ENCODE results near the gene RBM15B. TPM values are rescaled to one million over a fixed set of nuclear protein-coding genes. Genes with fewer than 3 reads are reported as not detected.

RBM15B gene
- total and polyA plus RNA-seq, 2 experiments from 2014 or later = 16.3 to 57.9 TPM

GRCh38 chr3:51380601-51381332 lies 10.3 kb upstream of the RBM15B start (continued):
- TF ChIP-seq REST (IDR thresholded peaks at IDR 0.05; ENCODE audit: unreplicated experiment) (no peak), JUNB (IDR thresholded peaks at IDR 0.05; ENCODE audit: unreplicated experiment) (no peak)

- peaks cover 5% of the 10 kb centered on the region for H3F3A ChIP-seq (replicated peaks; ENCODE audit: low read depth)
- H3K4me2 ChIP-seq = no peak overlapping the region
- peaks cover 21% of the 10 kb centered on the region for H3K4me1 ChIP-seq (ENCODE audit: insufficient read depth)
- H4K20me1 ChIP-seq (replicated peaks; ENCODE audit: insufficient read depth) = peaks cover 7% of the 10 kb centered on the region
- peaks cover 2% of the 10 kb centered on the region for H3K27me3 Mint-ChIP-seq (ENCODE audit: insufficient read depth, low read depth, poor library complexity)
- no peak overlapping the region for H3K4me3 ChIP-seq
- peaks cover 27% of the 10 kb centered on the region for H3K4me1 Mint-ChIP-seq
- no peak for DNase-seq (ENCODE audit: low spot score)
- no peak overlapping the region for H3K27ac ChIP-seq (ENCODE audit: low read depth)
- no peaks in the 10 kb centered on the region for H3K36me3 ChIP-seq (ENCODE audit: insufficient read depth)
- H3K36me3 Mint-ChIP-seq (ENCODE audit: low read depth) = peaks cover 12% of the 10 kb centered on the region
- H3K9me3 Mint-ChIP-seq = no peaks in the 10 kb centered on the region; the same call in 2 of the 3 replicates
- no peak for ATAC-seq
- TF ChIP-seq REST (IDR thresholded peaks at IDR 0.05; ENCODE audit: unreplicated experiment) (no peak), ETS1 (IDR thresholded peaks at IDR 0.05) (no peak), STAT1 (IDR thresholded peaks at IDR 0.05; ENCODE audit: unreplicated experiment) (no peak), ZNF114 (CRISPR knock-in tag; IDR thresholded peaks at IDR 0.05) (no peak), ZNF331 (CRISPR knock-in tag; IDR thresholded peaks at IDR 0.05; ENCODE audit: low read depth) (no peak), EZH2 (IDR thresholded peaks at IDR 0.05; ENCODE audit: low read depth, unreplicated experiment) (no peak), CTCF (conservative IDR thresholded peaks at IDR 0.05; ENCODE audit: low read depth in 2 of 2) (no peak), NANOG (IDR thresholded peaks at IDR 0.05; ENCODE audit: borderline replicate concordance) (no peak)
- no peak overlapping the region for H3K27ac Mint-ChIP-seq
- H3K27me3 ChIP-seq (ENCODE audit: insufficient read depth) = no peaks in the 10 kb centered on the region
- H3K4me3 Mint-ChIP-seq = no peak overlapping the region
- no peak overlapping the region for H2AFZ ChIP-seq
- no peaks in the 10 kb centered on the region for H3K9me2 ChIP-seq (ENCODE audit: insufficient read depth)
- peaks cover 20% of the 10 kb centered on the region for H3K79me2 ChIP-seq (replicated peaks; ENCODE audit: insufficient read depth)
These were observed 9.8 kb upstream of the RBM15B start for GRCh38 chr3:51381333-51381705.
